H1 (cell line): ENCODE data around the gene SPEF1. TPM values are rescaled to one million over a fixed set of nuclear protein-coding genes. Genes with fewer than 3 reads are reported as not detected.

Experiments
- CTCF ChIA-PET: fragments of 300-600 bp; sonication (Branson Sonifier 250); formaldehyde crosslinking; loops from one replicate; lab custom pipeline; 2021; ENCODE audit not compliant: partially characterized antibody; lab: Charles Lee
- POLR2A ChIA-PET: fragments of 300-600 bp; sonication (Branson Sonifier 250); formaldehyde crosslinking; loops from one replicate; lab custom pipeline; 2021; ENCODE audit warnings: inconsistent platforms; ENCODE audit not compliant: partially characterized antibody; lab: Charles Lee
- DNase-seq, 2 experiments: peaks; one replicate each; pipeline versions ENCODE4 v3.0.0 to v3.0.0-alpha.2; 2010 to 2022; ENCODE audit warnings: low spot score in 2 of 2, low read depth in 1 of 2, mixed read lengths in 1 of 2
- FAIRE-seq: peaks from 2 replicates; lab custom pipeline; 2011; peaks lifted over from hg19 to GRCh38; lab: Jason Lieb, UNC
- H2AFZ ChIP-seq: 2 replicates; pipeline ENCODE4 v1.8.1; 2012; ENCODE audit warnings: low read length, inconsistent platforms
- H2AK5ac ChIP-seq: 2 replicates; pipeline ENCODE4 v1.6.1; 2013; ENCODE audit warnings: low read depth, low read length
- H2BK120ac ChIP-seq: replicated peaks from 2 replicates; pipeline ENCODE3; 2013; ENCODE audit warnings: low read depth, low read length, inconsistent platforms
- H2BK12ac ChIP-seq: 2 replicates; pipeline ENCODE4 v1.6.1; 2013; ENCODE audit warnings: low read depth, low read length
- H2BK15ac ChIP-seq: 2 replicates; pipeline ENCODE4 v1.6.1; 2013; ENCODE audit warnings: low read length
- H2BK20ac ChIP-seq: 2 replicates; pipeline ENCODE4 v1.6.1; 2013; ENCODE audit warnings: low read length
- H2BK5ac ChIP-seq: 2 replicates; pipeline ENCODE4 v1.6.1; 2013; ENCODE audit warnings: low read depth, low read length
- H3K14ac ChIP-seq: 2 replicates; pipeline ENCODE4 v1.6.1; 2013; ENCODE audit warnings: inconsistent platforms; ENCODE audit not compliant: insufficient read length
- H3K18ac ChIP-seq: 2 replicates; pipeline ENCODE4 v1.6.1; 2013; ENCODE audit warnings: low read length; ENCODE audit errors: extremely low read depth
- H3K23ac ChIP-seq: 2 replicates; pipeline ENCODE4 v1.6.1; 2013; ENCODE audit warnings: inconsistent platforms; ENCODE audit not compliant: insufficient read length
- H3K23me2 ChIP-seq: 2 replicates; pipeline ENCODE4 v1.6.1; 2013; ENCODE audit warnings: low read depth, low read length
- H3K27ac ChIP-seq: 2 replicates; pipeline ENCODE4 v1.6.1; 2011; ENCODE audit warnings: low read depth, low read length, inconsistent platforms
- H3K27me3 ChIP-seq, 4 experiments: replicated peaks in 1 of 4; 1 replicate in 1 of 4; 2 replicates in 3 of 4; pipeline versions ENCODE4 v1.6.1 to v1.8.1; 2011 to 2013; ENCODE audit warnings: low read length in 3 of 4, mild to moderate bottlenecking in 3 of 4, inconsistent platforms in 2 of 4, mixed read lengths in 2 of 4, moderate library complexity in 1 of 4; ENCODE audit not compliant: control insufficient read depth in 3 of 4, insufficient read depth in 3 of 4; ENCODE audit errors: extremely low read depth in 1 of 4
- H3K36me3 ChIP-seq, 4 experiments: 2 replicates each; pipeline versions ENCODE4 v1.6.1 to v1.8.1; 2011 to 2013; ENCODE audit warnings: mild to moderate bottlenecking in 4 of 4, low read length in 3 of 4, moderate library complexity in 2 of 4, control low read depth in 1 of 4, inconsistent platforms in 1 of 4; ENCODE audit not compliant: insufficient read depth in 4 of 4, control insufficient read depth in 2 of 4
- H3K4ac ChIP-seq: replicated peaks from 2 replicates; pipeline ENCODE3; 2013; ENCODE audit warnings: low read length, low read depth, mixed read lengths, inconsistent platforms; ENCODE audit not compliant: insufficient read length
- H3K4me1 ChIP-seq, 4 experiments: replicated peaks in 1 of 4; 1 replicate in 1 of 4; 2 replicates in 3 of 4; pipeline versions ENCODE4 v1.6.1 to v1.8.1; 2011 to 2013; ENCODE audit warnings: low read length in 3 of 4, inconsistent platforms in 2 of 4, mixed read lengths in 1 of 4; ENCODE audit not compliant: insufficient read depth in 4 of 4, control insufficient read depth in 3 of 4
- H3K4me2 ChIP-seq, 2 experiments: 2 replicates each; pipeline versions ENCODE4 v1.6.1 to v1.8.1; 2011 to 2013; ENCODE audit warnings: low read depth in 2 of 2, low read length in 2 of 2, control low read depth in 1 of 2, inconsistent platforms in 1 of 2, mild to moderate bottlenecking in 1 of 2; ENCODE audit not compliant: insufficient read depth in 1 of 2
- H3K4me3 ChIP-seq, 4 experiments: fragments of 200-600, 300-600 bp in 1 of 4; sonication (generic), shearing (Covaris generic), sonication (Bioruptor Twin) in 1 of 4; 2 replicates each; pipeline versions ENCODE4 v1.5.1 to v1.8.1; 2011 to 2016; ENCODE audit warnings: low read length in 4 of 4, low read depth in 3 of 4, control low read depth in 2 of 4, inconsistent platforms in 2 of 4, mild to moderate bottlenecking in 2 of 4, mixed read lengths in 1 of 4, moderate library complexity in 1 of 4; ENCODE audit not compliant: insufficient read depth in 2 of 4; ENCODE audit errors: extremely low read depth in 1 of 4
- H3K56ac ChIP-seq: replicated peaks from 2 replicates; pipeline ENCODE3; 2013; ENCODE audit warnings: low read depth, mild to moderate bottlenecking, mixed read lengths, low read length, inconsistent platforms; ENCODE audit not compliant: insufficient read length
- H3K79me1 ChIP-seq: 2 replicates; pipeline ENCODE4 v1.6.1; 2013; ENCODE audit warnings: low read depth, low read length, control low read depth
- H3K79me2 ChIP-seq, 2 experiments: 2 replicates each; pipeline versions ENCODE4 v1.6.1 to v1.8.1; 2012 to 2013; ENCODE audit warnings: low read length in 2 of 2, mild to moderate bottlenecking in 2 of 2, inconsistent platforms in 1 of 2; ENCODE audit not compliant: insufficient read depth in 2 of 2, control insufficient read depth in 1 of 2
- H3K9ac ChIP-seq, 4 experiments: replicated peaks in 1 of 4; 1 replicate in 1 of 4; 2 replicates in 3 of 4; pipeline versions ENCODE4 v1.6.1 to v1.8.1; 2011 to 2013; ENCODE audit warnings: low read depth in 3 of 4, low read length in 3 of 4, control low read depth in 2 of 4, mild to moderate bottlenecking in 2 of 4, moderate library complexity in 2 of 4, inconsistent platforms in 1 of 4; ENCODE audit errors: extremely low read depth in 1 of 4
- H3K9me3 ChIP-seq, 2 experiments: 2 replicates each; pipeline versions ENCODE4 v1.6.1 to v1.8.1; 2012 to 2013; ENCODE audit warnings: mild to moderate bottlenecking in 2 of 2, moderate library complexity in 2 of 2, control low read depth in 1 of 2, inconsistent platforms in 1 of 2, low read depth in 1 of 2, low read length in 1 of 2, mixed read lengths in 1 of 2; ENCODE audit not compliant: insufficient read depth in 2 of 2
- H4K20me1 ChIP-seq, 2 experiments: replicated peaks in 1 of 2; 2 replicates each; pipeline versions ENCODE3 to v1.8.1; 2011 to 2013; ENCODE audit warnings: inconsistent platforms in 2 of 2, low read length in 2 of 2, mild to moderate bottlenecking in 1 of 2; ENCODE audit not compliant: insufficient read depth in 2 of 2, control insufficient read depth in 1 of 2
- H4K5ac ChIP-seq: 2 replicates; pipeline ENCODE4 v1.6.1; 2013; ENCODE audit warnings: low read length, low read depth, mixed read lengths, inconsistent platforms; ENCODE audit not compliant: insufficient read length
- H4K8ac ChIP-seq: 2 replicates; pipeline ENCODE4 v1.8.0; 2013; ENCODE audit warnings: mild to moderate bottlenecking, moderate library complexity, low read length, inconsistent platforms; ENCODE audit not compliant: insufficient read depth; ENCODE audit errors: extremely low read depth
- H4K91ac ChIP-seq: replicated peaks from 2 replicates; pipeline ENCODE3; 2013; ENCODE audit warnings: low read length, mixed read lengths, inconsistent platforms; ENCODE audit not compliant: insufficient read length
- ASH2L ChIP-seq: fragments of 200-600, 300-600 bp; sonication (generic); IDR thresholded peaks from one replicate; pipeline ENCODE4 v1.7.1; 2017; ENCODE audit warnings: low read length
- CHD1 ChIP-seq: IDR thresholded peaks from 2 replicates; pipeline ENCODE4 v1.6.1; 2012; ENCODE audit warnings: low read depth, low read length, improper control_type of control experiment
- FOSL1 ChIP-seq: IDR thresholded peaks from 2 replicates; pipeline ENCODE4 v1.6.1; 2011; ENCODE audit warnings: mild to moderate bottlenecking, low read depth, low read length, moderate library complexity; ENCODE audit not compliant: insufficient read depth
- HDAC2 ChIP-seq, 2 experiments: fragments of 300-600 bp in 1 of 2; sonication (generic) in 1 of 2; IDR thresholded peaks; 2 replicates each; pipeline ENCODE4 v1.6.1; 2011 to 2012; ENCODE audit warnings: low read depth in 2 of 2, low read length in 2 of 2, mild to moderate bottlenecking in 2 of 2, moderate library complexity in 2 of 2, borderline replicate concordance in 1 of 2, inconsistent platforms in 1 of 2
- JUND ChIP-seq: IDR thresholded peaks from 2 replicates; pipeline ENCODE4 v1.6.1; 2011; ENCODE audit warnings: mild to moderate bottlenecking, improper control_type of control experiment, low read length
- RBBP5 ChIP-seq: IDR thresholded peaks from 2 replicates; pipeline ENCODE4 v1.7.1; 2012; ENCODE audit warnings: low read depth, mild to moderate bottlenecking, inconsistent platforms, low read length, moderate library complexity, borderline replicate concordance
- RXRA ChIP-seq: IDR thresholded peaks from 2 replicates; pipeline ENCODE4 v1.6.1; 2011; ENCODE audit warnings: low read depth, mild to moderate bottlenecking, low read length, moderate library complexity; ENCODE audit not compliant: insufficient read depth
- SP2 ChIP-seq: IDR thresholded peaks from 2 replicates; pipeline ENCODE4 v1.6.1; 2012; ENCODE audit warnings: mild to moderate bottlenecking, low read length, inconsistent platforms
- SUZ12 ChIP-seq: fragments of 200-600 bp; sonication (generic); IDR thresholded peaks from 2 replicates; pipeline ENCODE4 v1.6.1; 2012; ENCODE audit warnings: mild to moderate bottlenecking, inconsistent platforms, low read length, moderate library complexity, mixed read lengths
- TAF1 ChIP-seq: IDR thresholded peaks from 2 replicates; pipeline ENCODE4 v1.6.1; 2011; ENCODE audit warnings: mild to moderate bottlenecking, low read depth, low read length
- WGBS, 2 experiments: shearing (Covaris generic) in 1 of 2; methylation state at CpG; one replicate each; pipeline versions ENCODE4 v1.1.6 to v1.1.7; 2013 to 2015; ENCODE audit warnings: low lambda C conversion rate in 2 of 2, mixed read lengths in 2 of 2, inconsistent platforms in 1 of 2, low coverage in 1 of 2, missing lambda C conversion rate in 1 of 2; ENCODE audit not compliant: insufficient replicate concordance in 2 of 2, insufficient coverage in 1 of 2, insufficient read length in 1 of 2; ENCODE audit errors: extremely low coverage in 1 of 2, missing lambda C conversion rate in 1 of 2; 5-methylcytosine and 5-hydroxymethylcytosine counted together
- polyA plus RNA-seq, 7 experiments: library from polyadenylated mRNA; depleted of rRNA in 3 of 7; stranded (reverse) in 5 of 7; unstranded in 2 of 7; fragments of >200 nt in 5 of 7; fragments of 200-250 nt in 2 of 7; gene quantifications; 1 replicate in 5 of 7; 2 replicates in 1 of 7; 4 replicates in 1 of 7; pipeline versions ENCODE4 v1.2.1 to v1.2.3, GENCODE V29; 2011 to 2013; ENCODE audit warnings: missing spikeins in 2 of 7, mixed read lengths in 2 of 7
- total RNA-seq: library from RNA; stranded (reverse); fragmentation: NEBNext Ultra II Directional; extraction: Animal tissue kit (Norgen Biotek cat#: 25700); gene quantifications from 2 replicates; pipeline ENCODE4 v1.2.1, GENCODE V29; 2021
- TF ChIP-seq, protein P1 (sequence below): IDR thresholded peaks from 2 replicates; pipeline ENCODE4 v1.6.1; 2012; ENCODE audit warnings: inconsistent platforms
- TF ChIP-seq, protein P2 (sequence below): IDR thresholded peaks from 2 replicates; pipeline ENCODE4 v1.6.1; 2012; ENCODE audit warnings: inconsistent platforms

SPEF1 gene
- total and polyA plus RNA-seq, 2 of the 8 experiments (the other 6 are each of a cell fraction or from before 2014, with no cell fraction given), result 0.51 to 0.71 TPM

DNA sequence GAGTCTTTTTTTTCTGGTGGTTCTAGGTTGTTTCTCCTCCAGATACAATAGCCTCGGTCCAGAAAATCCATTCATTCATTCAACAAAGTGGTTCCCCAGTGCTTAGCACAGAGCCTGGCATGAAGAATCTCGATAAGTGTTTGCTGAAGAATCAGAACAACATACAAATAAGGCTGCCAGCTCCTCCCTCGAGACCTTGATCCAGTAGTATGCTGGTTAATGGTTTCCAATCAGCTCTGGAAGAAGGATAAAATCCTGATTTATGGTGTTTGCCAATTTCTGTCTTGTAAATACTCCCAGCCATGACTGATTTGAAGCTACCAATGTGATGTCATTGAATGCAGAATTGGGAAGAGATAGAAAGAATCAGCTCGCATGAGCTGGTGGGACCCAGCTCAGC lies 45.5 kb downstream of the SPEF1 start:
- Histone ChIP-seq H3K9me3 (no peaks in the 10 kb centered on the region), H3K4me3 (no peak overlapping the region), H3K4me2 (no peak overlapping the region), H3K4me1 (peaks cover 0 to 34% (median 23%) of the 10 kb centered on the region in 4 experiments; a peak in 5 of 7 replicates), H2BK5ac (no peak overlapping the region), H2BK120ac (no peak overlapping the region), H2AK5ac (no peak overlapping the region), H3K27me3 (peaks cover 1 to 23% (median 18%) of the 10 kb centered on the region in 4 experiments; a peak in 6 of 7 replicates), H4K20me1 (no peaks in the 10 kb centered on the region), H3K36me3 (no peaks in the 10 kb centered on the region), H3K4ac (no peak overlapping the region), H3K18ac (no peak overlapping the region), H3K79me1 (no peaks in the 10 kb centered on the region), H3K79me2 (no peaks in the 10 kb centered on the region), H3K23me2 (0 out of 2 replicates have a peak, but pooled peaks cover 2% of the 10 kb centered on the region), H2BK12ac (no peak overlapping the region), H3K23ac (no peak overlapping the region), H3K56ac (no peak overlapping the region), H4K8ac (no peak overlapping the region), H4K5ac (no peak overlapping the region), H3K9ac (no peak overlapping the region), H2AFZ (no peak overlapping the region), H3K27ac (no peak overlapping the region), H2BK20ac (no peak overlapping the region), H2BK15ac (no peak overlapping the region), H4K91ac (no peak overlapping the region), H3K14ac (no peak overlapping the region)
- POLR2A ChIA-PET, result interaction anchor here (0.7 kb wide), 1 partner anchor 511 kb away, joined by 3 read pairs; no protein-coding TSS in a partner anchor
- WGBS, 2 experiments, result 85% methylated on average over 4 of the region's 4 CpGs; no CpG with 5 or more reads in 1 of the 2 experiments
- DNase-seq, result no peak
- no peak for TF ChIP-seq HDAC2 (IDR thresholded peaks at IDR 0.05; ENCODE audit: borderline replicate concordance in 1 of 2, low read depth in 2 of 2, low read length in 2 of 2)
- no peak for TF ChIP-seq FOSL1
- TF ChIP-seq, protein P1, sequence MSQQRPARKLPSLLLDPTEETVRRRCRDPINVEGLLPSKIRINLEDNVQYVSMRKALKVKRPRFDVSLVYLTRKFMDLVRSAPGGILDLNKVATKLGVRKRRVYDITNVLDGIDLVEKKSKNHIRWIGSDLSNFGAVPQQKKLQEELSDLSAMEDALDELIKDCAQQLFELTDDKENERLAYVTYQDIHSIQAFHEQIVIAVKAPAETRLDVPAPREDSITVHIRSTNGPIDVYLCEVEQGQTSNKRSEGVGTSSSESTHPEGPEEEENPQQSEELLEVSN, result no peak
- no peak for TF ChIP-seq TAF1
- no peak for TF ChIP-seq SP2
- TF ChIP-seq ASH2L, result no peak
- no peak for TF ChIP-seq JUND
- TF ChIP-seq CHD1, result no peak
- TF ChIP-seq RBBP5, result no peak
- TF ChIP-seq, protein P2, sequence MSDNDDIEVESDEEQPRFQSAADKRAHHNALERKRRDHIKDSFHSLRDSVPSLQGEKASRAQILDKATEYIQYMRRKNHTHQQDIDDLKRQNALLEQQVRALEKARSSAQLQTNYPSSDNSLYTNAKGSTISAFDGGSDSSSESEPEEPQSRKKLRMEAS, result no peak
- TF ChIP-seq SUZ12, result no peak
- TF ChIP-seq RXRA, result no peak
- CTCF ChIA-PET, result interaction anchor here (0.8 to 17.6 kb wide), 9 partner anchors 9 to 58 kb away, joined by 3 to 221 read pairs (median 5); partner anchors contain the start of genes CENPB and SIGLEC1
- no peak for FAIRE-seq
